Lower lobe of right lung (tissue), 2 donors: ENCODE data around the gene SEMA5A. TPM values are rescaled to one million over a fixed set of nuclear protein-coding genes. Genes with fewer than 3 reads are reported as not detected.

Experiments
- ATAC-seq, 2 donors: fragments of 200-7000 bp; cut with Tn5 transposase; one replicate each; pipeline ENCODE4 v1.9.1; 2020 to 2022; ENCODE audit warnings: mild to moderate bottlenecking in 2 of 2, moderate library complexity in 2 of 2
- DNase-seq: peaks from one replicate; pipeline ENCODE4 v3.0.0-alpha.2; 2020
- H3K27ac ChIP-seq: fragments of 200-600 bp; one replicate; pipeline ENCODE4 v1.8.0; 2022
- H3K27me3 ChIP-seq: fragments of 200-600 bp; one replicate; pipeline ENCODE4 v1.8.0; 2022; ENCODE audit warnings: low read depth
- H3K36me3 ChIP-seq: fragments of 200-600 bp; one replicate; pipeline ENCODE4 v1.8.0; 2022; ENCODE audit warnings: mild to moderate bottlenecking
- H3K4me1 ChIP-seq: fragments of 200-600 bp; one replicate; pipeline ENCODE4 v1.8.0; 2022
- H3K4me3 ChIP-seq: fragments of 200-600 bp; one replicate; pipeline ENCODE4 v1.8.0; 2022; ENCODE audit warnings: mild to moderate bottlenecking
- H3K9me3 ChIP-seq: fragments of 200-600 bp; one replicate; pipeline ENCODE4 v1.8.0; 2022
- CTCF ChIP-seq: fragments of 200-600 bp; IDR thresholded peaks from one replicate; pipeline ENCODE4 v1.8.0; 2022; ENCODE audit warnings: antibody characterized with exemption, mild to moderate bottlenecking
- intact Hi-C: fragments of 100-400 bp; cut with DNase I; formaldehyde crosslinking; loops from one replicate; pipeline ENCODE4 v1.11.0; 2022
- total RNA-seq: library from RNA; stranded (reverse); fragmentation: NEBNext Ultra II Directional; extraction: Animal tissue kit (Norgen Biotek cat#: 25700); gene quantifications from one replicate; pipeline ENCODE4 v1.2.1, GENCODE V29; 2021
- donor health status: DM: no; HTN: yes; CAD: no; lungs with severe emphysema.

SEMA5A gene
- total RNA-seq, 1 donor from 2014 or later = 29.3 TPM

DNA sequence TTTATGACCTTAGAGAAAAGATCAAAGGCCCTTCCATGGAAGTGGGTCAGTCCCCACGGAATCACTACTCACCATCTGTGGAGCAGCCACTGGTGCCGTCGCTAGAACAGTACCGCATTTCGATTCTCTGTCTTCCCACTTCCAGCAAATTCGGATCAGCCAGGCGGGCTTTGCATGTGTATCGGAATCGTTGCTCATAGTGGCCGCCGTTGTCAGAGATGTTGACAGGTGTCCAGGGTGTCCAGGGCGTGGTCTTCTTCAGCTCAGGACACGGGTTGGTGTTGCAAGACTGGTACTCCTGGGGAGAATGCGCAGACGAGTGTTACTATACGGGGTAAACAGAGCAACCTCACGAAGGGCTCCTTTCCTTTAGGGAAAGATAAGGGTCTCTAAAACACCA is 479.5 kb downstream of the SEMA5A start:
- TF ChIP-seq CTCF = no peak

GRCh38 chr5:9063615-9064245 is 482.1 kb downstream of the SEMA5A start:
- H3K9me3 ChIP-seq = no peaks in the 10 kb centered on the region
- H3K27ac ChIP-seq = peak overlapping the region; percentile 68
- intact Hi-C loops = no loop called here
- H3K4me3 ChIP-seq = no peak overlapping the region
- ATAC-seq (peak in 1 of 2 donors; percentile 27), DNase-seq (no peak)
- no peak for TF ChIP-seq CTCF
- no peaks in the 10 kb centered on the region for H3K36me3 ChIP-seq
- no peaks in the 10 kb centered on the region for H3K27me3 ChIP-seq
- H3K4me1 ChIP-seq = peaks cover 8% of the 10 kb centered on the region

More for the DNA sequence above, 479.5 kb downstream of the SEMA5A start:
- ATAC-seq (no peak), DNase-seq (no peak)
- no peaks in the 10 kb centered on the region for H3K9me3 ChIP-seq
- H3K27me3 ChIP-seq = no peaks in the 10 kb centered on the region
- intact Hi-C loops = no loop called here
- peaks cover 8% of the 10 kb centered on the region for H3K4me1 ChIP-seq
- H3K27ac ChIP-seq = no peak overlapping the region
- no peaks in the 10 kb centered on the region for H3K36me3 ChIP-seq
- no peak overlapping the region for H3K4me3 ChIP-seq

DNA sequence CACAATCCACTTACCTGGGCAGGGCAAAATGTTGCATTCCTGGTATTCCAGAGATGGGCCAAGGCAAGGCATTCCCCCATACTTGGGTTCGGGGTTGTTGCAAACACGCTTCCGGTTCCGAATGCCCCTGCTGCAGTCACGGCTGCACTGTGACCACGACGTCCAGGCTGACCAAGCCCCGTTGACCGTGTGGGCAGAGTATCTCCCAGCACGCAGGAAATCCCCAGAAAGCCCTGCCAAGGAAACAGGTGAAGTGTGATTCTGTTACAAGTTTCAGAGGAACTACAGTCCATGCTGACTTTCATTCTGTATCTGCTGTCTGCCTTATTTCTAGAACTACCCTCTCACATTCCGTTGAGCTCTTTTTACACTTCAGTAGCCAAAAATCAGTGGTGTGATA is 483.0 kb downstream of the SEMA5A start:
- Histone ChIP-seq H3K9me3 (no peaks in the 10 kb centered on the region), H3K36me3 (no peaks in the 10 kb centered on the region), H3K27me3 (no peaks in the 10 kb centered on the region), H3K4me3 (no peak overlapping the region), H3K4me1 (peaks cover 8% of the 10 kb centered on the region), H3K27ac (peak overlapping the region; percentile 68)
- peak; percentile 4 to 54 for ATAC-seq
- intact Hi-C loops = no loop called here
- no peak for DNase-seq
- TF ChIP-seq CTCF = no peak

DNA sequence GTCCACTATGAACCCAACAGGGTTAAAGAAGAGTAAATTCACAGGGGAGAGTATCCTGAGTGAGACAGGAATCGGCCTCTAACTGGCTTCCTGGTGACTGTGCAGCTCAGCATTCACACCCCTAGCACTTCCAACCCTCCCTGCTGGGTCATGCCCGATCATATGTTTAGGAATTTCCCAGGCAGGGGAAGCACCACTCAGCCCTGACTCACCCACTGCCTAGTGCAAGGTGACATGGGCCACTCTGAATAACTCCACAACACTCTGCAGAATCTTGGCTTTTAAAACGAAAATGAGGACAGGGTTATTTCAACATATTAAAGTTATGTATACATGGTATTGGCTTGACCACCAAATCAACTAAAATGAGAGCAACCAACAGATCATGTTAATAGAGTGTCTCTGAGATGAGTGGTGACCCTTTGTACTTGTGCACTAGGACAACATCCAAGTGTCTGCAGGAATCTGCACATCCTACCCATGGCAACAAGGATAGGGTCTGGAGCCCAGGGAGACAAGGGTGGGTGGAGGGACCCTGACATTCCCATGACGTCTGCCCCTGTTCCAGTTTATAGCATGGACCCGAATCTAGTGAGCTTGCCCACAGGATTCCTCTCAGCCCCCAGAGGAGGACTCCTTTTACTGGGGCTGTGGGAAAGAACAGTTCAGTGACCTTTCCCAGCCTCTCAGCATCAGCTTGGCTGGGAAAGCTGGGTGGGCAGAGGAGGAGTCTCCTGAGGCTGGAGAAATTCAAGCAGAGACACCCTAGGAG is 485.8 kb downstream of the SEMA5A start:
- Histone ChIP-seq H3K27me3 (no peaks in the 10 kb centered on the region), H3K27ac (peak overlapping the region; percentile 54), H3K36me3 (no peaks in the 10 kb centered on the region), H3K9me3 (no peaks in the 10 kb centered on the region), H3K4me1 (peaks cover 8% of the 10 kb centered on the region), H3K4me3 (no peak overlapping the region)
- intact Hi-C loops = no loop called here
- no peak for TF ChIP-seq CTCF
- DNase-seq (no peak), ATAC-seq (peak; percentile 90 to 91)

DNA sequence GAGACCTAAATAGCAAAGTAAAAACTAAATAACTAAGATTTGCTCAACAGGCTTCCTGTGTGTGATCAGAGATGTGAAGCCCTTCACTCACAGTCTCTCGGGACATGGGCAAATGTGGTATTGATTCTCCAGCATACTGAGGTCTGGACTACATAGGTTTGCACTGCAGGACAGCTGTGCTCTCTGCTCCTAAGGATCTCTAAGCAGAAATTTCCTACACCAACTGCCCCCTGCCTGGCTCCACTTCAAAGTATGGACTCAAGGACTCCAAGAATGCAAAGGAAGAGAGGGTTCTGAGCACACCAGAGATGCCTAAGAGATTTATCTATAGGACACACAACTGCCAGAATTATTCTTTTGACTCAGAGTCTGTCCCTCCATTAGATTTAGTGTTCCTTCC is 487.2 kb downstream of the SEMA5A start:
- intact Hi-C loops = no loop called here
- no peak overlapping the region for H3K27ac ChIP-seq
- DNase-seq = no peak
- no peak for ATAC-seq
- H3K27me3 ChIP-seq = no peaks in the 10 kb centered on the region
- TF ChIP-seq CTCF = no peak
- H3K9me3 ChIP-seq = no peaks in the 10 kb centered on the region
- no peaks in the 10 kb centered on the region for H3K36me3 ChIP-seq
- peaks cover 8% of the 10 kb centered on the region for H3K4me1 ChIP-seq
- no peak overlapping the region for H3K4me3 ChIP-seq
